Ecto neural progenitor cell (in vitro differentiated cells): ENCODE data around the gene RTL9.
"Not testable (repeated sequence)": the region's sequence is repeated elsewhere in the genome, so short reads cannot be mapped to it uniquely, and the experiment has no call there.

Experiments used
- DNase-seq: peaks from one replicate; pipeline ENCODE4 v3.0.0-alpha.2; 2018; ENCODE audit warnings: low spot score

Gene RTL9

DNA sequence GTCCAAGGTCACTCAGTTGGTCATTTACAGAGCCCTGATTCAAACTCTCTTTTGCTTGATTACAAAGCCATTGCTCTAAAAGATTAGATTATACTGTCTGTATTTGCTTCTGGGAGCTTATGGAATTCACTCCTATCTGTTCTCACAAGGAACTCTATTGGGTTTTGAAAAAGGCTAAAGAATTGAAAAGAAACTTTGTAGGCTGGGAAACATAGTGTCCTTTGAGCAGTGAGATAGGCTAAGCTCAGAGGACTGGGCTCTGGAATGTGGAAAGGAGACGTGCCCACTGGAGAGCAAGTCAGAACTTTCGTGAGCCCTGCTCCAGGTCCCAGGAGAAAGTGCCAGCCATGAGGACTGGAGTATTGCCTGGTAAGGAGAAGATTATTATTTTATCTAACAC, at the start of gene RTL9:
TSS of gene RTL9 (plus strand) at position 301 of the 400 bp plus-strand sequence. CDS start 91,770 bp downstream, outside the sequence.
- no peak for DNase-seq

DNA sequence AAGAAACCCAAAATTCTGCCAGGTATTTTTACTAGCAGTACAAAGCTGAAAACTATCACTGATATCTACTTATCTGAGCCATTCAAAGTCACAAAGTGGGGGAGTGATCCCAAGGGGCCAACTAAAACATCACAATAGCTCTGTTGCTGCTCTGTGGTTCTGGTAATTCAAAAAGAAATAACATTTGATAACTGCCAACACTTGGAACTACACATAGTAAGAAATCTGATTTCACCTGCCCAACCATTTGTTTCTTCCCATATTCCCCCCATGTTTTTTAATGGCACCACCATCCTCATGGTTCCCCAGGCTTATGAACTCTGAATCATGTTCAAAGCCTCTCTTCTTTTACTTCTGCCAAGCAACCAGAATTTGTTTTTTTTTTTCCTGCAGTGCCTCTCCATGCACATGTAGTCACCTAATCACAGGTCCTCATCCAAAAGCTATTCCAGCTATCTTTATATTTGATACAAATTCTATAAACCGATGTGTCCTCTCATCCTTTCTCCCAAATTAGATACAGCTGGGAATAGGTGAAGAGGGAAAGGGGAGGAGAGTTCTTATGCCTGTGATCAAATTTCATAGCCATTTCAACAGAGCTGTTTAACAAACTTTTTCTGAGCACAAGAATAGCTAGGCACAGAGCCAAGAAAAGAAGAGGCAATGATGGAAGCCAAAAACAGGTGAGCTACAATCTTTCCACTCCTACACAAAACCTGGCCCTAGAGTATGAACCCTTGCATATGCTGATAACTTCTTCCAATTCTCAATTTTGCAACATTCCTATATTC, 48.5 kb upstream of the RTL9 start:
- DNase-seq = no peak

DNA sequence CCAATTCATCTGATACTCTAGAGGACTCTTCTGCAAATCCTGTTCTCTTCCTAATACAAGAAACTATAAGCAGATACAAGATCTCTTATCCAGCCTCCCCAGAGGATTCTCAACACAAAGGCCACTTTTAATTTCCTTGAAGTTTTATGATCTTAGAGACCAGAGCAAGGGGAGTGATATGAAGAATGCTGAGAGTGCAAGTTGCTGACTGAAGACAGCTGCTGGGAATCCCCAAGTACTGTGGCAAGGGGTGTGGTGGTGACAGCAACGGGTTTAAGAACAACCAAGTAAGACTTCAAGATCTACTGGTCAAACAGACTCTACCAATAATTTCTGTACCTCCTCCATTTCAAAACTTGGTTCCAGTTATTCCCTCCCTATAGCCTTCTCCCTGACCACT, 47.8 kb upstream of the RTL9 start:
- DNase-seq = no peak

DNA sequence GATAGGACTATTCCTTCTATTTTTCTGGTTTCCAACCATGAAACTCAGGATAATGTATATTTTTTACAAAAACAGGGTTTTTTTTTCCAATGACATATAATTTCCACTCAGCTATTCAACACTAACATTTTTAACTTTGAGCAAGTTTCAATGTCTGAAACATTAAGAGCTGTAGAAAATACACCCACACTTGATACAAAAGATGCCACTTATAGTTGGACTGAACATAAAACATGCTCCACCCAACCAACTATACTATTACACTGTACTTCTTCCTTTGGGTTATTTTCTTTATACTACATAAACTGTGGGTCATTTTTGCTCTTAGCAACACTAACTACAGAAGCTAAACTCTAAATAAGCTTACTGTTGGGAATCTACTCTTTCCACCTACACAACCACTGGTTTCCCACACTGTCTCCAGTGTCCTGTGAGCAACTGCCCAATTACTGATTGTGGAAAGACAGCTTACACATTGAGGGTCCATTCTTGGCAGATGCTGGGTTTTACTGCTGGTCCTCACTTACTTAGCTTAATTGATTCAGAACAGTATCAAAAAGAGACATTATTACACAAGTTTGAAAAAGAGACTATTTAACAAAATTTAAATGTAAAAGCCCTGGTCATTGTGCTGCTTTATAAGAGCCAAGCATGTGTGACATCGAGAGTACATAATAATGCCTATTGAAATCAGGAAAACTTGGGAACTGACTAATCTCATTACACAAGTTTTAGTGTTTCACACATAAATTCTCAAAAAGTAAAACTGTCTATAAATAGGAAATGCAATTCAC, 47.0 kb upstream of the RTL9 start:
- DNase-seq = no peak

DNA sequence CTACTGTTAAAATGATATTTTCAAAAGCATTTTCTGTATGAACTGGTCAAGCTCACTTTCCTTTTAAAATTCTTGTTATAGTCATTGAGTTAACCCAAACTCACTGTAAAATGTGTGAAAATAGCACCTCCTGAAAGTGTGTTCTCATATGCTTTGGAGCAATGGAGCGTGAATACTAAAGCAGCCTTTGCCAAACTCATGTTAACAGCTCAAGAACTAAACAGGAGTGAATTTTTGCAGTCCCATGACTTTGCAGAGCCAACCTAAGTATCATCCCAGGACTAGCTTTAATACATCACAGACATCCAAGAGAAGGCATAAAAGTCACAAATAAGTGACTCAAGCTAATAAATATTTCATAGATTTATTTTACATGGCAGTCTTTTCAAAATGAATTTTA, 43.1 kb upstream of the RTL9 start:
- no peak for DNase-seq

DNA sequence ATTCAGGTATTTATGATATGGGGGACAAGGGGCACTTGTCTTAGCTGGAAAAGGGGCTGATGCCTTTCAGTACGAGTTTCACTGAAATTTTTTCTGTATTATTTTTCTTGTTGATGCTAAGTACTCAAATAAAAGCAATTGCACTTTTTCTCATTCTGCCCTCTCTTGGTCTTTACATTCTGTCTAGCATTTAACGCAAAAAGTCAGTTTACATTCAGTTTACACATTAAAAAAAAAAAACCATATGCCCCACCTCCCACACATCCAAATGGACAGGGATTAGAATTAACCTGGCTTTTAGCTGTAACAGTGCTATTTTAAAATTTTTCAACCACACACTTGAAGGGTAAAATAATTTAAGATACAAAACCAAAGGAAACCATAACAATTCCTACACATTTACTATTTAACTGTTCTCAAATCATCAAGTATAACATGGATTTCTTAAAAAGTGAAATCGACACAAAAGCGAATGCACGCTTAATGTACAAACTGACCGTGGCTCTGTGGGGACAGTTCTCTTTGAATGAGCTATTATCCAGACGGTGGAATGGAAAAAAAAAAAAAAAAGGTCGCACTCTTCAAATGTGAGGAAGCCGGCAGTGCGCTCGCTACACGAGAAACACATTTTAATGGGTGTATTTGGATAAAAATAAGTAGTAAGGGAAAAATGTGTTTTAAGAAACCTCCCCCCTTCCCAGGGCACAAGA, 42.1 kb upstream of the RTL9 start:
- no peak for DNase-seq

DNA sequence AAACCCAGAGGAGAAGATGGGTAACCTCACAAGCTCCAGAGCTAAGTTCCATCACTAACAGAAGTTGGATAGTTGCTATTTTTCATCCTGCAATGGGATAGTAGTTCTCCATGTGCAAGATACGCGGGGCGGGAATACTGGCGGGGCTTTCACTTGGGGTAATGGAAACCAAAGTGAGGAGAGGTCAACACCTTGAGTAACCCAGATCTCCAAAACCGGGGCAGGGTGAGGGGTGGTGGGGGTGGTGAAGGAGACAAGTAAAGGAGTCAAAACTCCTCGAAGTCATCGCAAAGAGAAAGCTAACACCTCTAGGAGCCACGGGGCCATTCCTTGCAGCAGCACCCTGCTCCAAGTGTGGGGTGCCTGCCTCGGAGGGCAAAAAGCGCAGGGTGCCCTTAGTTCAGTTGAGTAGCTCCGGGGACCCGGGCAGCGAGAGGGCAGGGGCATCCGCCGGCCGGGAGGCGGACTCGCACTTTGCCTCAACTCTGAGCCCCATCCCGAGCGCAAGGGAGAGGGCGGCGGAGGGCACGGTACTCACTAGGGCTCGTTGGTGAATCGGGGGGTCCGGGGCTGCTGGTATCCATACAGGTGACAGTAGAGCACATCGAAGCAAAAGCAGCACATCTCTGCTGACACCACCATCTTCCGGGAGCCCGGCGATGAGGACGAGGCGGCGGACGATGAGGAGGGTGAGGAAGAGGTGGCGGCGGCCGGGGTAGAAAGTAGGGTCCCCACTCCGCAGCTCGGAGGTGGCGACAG, 41.4 kb upstream of the RTL9 start:
- no peak for DNase-seq

DNA sequence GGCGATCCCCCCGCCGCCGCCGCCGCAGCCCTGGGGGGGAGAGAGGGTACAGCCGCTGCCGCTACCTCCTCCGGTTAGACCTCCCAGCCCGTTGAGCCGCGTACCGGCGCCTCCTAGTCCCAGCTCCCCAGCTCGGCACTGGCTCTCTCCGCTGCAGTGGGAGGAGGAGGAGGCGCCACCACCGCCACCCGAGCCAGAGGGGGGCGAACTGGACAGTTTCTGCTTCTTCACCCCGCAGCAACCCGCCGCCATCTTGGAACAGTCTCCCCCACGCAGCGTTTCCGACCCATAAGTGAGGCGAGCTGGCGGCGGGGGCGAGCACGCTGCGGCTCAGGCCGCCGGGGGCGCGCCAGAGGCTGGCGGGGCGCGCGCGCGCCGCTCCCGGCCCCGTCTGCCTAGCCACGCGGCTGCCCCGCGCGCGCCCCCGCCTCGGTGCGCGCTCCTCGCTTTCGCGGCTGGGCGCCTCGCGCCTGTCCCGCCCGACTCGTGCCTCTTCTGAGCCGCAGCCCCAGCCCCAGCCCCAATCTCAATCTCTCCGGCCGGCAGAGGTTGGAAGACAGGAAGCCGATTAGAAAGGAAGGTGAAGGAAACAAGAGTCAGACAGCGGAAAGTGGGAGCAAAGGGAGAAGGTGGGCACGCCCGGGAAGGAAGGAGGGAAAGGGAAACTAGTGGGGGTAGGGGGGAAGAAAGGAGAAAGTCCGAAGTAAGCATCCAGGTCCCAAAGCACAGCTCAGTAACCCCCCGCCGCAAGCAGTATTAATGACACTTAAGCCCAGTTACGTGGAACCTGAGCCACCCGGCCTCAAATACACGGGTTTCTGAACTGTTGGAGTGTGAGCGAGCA, 40.6 kb upstream of the RTL9 start, which contains the start of gene AMMECR1:
TSS of gene AMMECR1 (minus strand) at position 266 of the 844 bp plus-strand sequence. CDS start at position 252, 14 bp downstream.
- DNase-seq = peak; percentile 85

DNA sequence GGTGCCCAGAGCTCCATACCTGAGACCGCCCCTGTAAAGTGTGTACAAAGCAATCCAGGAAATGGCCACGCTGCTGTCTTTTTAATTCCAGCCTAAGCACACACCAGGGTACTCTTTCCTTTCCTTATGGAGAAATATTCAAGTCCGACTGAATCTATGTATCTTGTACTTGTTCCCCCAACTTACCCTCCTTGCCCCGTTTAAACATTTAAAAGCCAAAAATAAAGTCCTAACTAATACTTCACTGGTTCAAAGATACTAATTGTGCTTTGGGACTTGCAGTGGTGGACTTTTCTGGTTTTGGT, 40.0 kb upstream of the RTL9 start:
- DNase-seq = no peak

DNA sequence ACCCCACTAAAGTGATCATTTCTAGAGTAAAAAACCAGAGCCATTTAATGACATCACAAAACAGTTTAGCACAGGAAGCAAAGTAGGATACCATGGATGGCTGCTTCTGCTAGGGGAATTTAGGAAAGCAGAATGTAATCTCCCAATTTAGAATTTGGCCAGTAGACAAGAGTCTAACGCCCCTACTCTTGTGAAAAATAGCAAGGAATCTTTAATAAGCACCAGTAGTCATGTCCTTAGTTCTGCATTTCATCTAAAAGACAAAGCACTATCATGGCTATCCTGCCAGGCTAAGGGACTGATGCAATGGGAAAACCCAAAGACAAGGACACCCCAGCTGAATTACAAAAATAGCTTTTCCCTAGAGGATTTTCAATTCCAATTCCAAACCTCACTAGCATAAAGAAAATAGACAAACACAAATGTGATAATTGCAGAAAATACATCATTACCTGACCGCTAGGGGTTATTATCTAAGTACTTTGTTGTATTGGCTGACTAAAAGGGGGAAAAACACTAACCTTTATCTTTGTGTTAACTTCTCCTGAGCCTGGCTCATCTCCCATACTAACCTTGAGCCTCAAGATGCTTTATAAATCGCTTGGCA, 38.2 kb upstream of the RTL9 start:
- DNase-seq = no peak

DNA sequence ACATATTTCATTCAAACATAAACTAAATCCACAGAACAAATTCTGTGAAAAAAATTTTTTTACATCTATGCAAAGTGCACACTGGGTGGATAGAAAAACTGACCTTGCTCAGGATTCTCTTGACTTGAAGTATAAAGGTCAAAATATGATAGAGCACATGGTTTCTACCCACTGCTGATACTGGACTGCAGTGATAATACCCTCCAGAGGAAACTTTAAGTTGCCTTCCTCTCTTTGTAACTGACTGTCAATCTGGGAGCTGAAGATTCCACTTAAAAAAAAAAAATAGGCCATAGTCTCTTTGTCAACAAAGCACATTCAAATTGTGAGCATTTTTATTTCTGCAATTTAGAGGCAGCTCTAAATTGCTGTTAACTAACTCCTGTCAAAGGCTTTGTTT, 37.6 kb upstream of the RTL9 start:
- DNase-seq = no peak

DNA sequence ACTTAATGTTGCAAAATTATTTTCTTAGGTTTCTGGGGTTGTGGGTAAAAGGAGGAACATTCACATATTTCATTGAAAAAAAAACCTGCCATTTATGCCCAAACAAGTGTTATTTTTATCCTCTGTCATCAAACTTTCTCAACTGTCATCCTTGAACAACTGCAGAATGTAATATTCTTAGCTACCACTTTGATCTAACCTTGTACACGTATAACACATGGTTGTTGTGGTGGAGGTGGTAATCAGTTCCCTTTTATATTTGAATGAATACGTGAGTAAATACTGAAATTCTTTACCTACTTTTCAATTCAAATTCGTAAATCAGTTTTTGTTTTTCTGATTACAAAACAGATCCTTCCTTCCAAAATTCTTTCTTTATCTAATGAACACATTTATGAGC, 37.0 kb upstream of the RTL9 start:
- no peak for DNase-seq

DNA sequence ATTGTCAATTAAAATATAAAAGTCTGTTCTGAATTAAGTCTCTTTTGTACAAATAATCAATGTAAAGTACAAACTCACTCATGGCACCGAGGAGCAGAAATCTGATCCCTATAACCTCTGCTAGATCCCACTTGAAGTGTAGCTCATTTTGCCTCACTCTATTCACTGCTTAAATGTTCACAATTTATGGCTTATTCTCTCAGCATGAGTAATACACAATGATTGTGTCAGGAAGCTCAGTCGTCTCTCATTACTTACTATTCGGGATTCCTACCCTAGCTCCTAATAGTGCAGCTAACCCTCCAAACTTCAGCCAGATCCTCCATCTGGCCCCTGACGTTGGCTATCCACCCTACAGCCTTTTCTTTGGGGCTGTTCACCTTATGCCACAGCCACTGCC, 36.0 kb upstream of the RTL9 start:
- DNase-seq = no peak

DNA sequence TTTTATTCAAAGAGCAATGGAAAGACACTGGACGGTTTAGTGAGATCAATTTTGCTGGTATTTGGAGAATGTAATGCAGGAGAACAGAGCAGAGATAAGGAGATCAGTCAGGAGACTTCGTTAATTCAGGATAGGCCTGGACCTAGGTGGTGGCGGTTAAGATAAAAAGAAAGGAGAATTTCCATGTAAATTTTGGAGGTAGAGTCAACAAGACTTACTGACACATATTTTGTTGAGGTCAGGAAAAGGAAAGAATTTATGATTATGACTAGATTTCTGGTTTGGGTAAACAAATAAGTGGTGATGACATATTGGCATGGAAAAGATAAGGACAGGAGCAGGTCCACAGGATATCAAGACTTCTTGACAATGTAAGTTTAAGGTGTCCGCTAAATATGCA, 31.9 kb upstream of the RTL9 start:
- DNase-seq = no peak

DNA sequence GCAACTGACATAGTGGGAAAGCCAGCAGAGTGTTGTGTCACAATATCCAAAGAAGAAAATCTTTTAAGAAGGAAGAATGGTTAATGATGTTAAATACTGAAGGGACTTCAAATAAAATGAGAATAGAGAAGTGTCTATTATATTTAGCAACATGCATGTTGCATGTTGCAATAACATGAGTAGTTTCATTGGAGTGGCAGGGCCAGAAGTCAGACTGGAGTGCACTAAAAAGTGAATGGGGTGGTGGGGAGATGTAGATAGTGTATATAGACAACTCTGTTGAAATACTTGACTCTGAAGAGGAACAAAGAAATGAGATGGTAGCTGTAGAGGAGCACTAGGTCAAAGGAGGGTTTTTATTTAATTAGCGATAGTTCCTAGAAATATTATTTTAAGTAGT, 31.3 kb upstream of the RTL9 start:
- DNase-seq = no peak

DNA sequence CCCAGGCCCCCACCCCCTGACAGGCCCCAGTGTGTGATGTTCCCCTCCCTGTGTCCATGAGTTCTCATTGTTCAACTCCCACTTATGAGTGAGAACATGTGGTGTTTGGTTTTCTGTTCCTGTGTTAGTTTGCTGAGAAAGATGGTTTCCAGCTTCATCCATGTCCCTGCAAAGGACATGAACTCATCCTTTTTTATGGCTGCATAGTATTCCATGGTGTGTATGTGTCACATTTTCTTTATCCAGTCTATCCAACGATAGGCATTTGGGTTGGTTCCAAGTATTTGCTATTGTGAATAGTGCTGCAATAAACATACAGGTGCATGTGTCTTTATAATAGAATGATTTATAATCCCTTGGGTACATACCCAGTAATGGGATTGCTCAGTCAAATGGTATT, 30.0 kb upstream of the RTL9 start:
- not testable (repeated sequence) for DNase-seq

DNA sequence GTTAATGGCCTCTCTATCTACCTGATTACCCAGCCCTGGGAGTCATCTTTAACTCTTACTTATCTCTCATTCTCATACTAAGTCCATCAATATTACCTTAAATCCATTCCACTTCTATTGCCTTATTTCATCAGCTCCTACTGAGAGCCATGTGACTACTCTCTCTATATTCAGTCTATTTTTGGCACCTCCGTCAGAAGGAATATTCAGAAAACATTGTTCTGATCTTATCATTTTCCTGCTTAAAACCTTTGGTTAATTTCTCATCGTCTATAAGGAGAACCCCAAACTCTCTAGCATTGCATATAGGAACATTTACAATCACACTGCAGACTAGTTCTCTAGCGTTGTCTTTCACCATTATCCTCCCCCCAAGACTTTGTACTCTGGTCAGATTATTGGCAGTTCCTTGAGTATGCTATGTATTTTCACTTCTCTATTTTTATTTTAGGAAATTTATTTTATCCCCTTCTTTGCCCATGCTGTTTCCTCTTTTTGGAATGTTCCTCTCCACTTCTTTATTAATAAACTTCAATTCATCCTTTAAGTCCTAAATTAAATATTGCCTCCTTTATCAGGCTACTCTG, 27.1 kb upstream of the RTL9 start:
- no peak for DNase-seq

DNA sequence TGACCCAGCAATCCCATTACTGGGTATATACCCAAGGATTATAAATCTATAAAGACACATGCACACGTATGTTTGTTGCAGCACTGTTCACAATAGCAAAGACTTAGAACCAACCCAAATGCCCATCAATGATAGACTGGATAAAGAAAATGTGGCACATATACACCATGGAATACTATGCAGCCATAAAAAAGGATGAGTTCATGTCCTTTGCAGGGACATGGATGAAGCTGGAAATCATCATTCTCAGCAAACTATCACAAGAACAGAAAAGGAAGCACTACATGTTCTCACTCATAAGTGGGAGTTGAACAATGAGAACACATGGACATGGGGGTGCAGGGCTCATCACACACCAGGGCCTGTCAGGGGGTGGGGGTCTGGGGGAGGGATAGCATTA, 25.2 kb upstream of the RTL9 start:
- DNase-seq = not testable (repeated sequence)

DNA sequence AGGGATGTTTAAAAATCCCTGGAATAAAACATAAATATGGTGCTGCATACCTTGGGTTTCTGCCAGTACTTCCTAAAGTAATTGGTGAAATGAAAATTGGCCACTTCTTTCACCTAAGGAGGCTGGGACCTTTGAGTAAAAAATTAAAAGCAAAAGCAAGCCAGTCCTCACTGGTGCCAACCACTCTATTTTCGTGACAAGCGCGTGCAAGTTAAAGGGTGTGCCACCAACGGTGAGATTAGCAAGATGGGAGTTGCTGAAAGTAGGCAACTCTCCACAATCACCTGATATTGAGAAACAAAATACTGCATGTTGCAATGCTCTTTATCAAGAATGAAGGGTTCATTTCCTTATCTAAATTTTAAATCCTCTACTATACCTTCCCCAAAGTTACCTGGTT, 19.7 kb upstream of the RTL9 start:
- DNase-seq = no peak
